ENCODE results near the gene PTPRA. TPM values are rescaled to one million over a fixed set of nuclear protein-coding genes. Genes with fewer than 3 reads are reported as not detected.

Gene PTPRA
- total and polyA plus RNA-seq, 2 of the 8 experiments (the other 6 are each of a cell fraction or from before 2014, with no cell fraction given), result 47.7 to 51.3 TPM

GRCh38 chr20:2864626-2865025, 8.7 kb upstream of the PTPRA start:
- H3K18ac ChIP-seq (ENCODE audit: extremely low read depth, low read length), result no peak overlapping the region
- DNase-seq (ENCODE audit: low read depth in 1 of 2, low spot score in 2 of 2) (no peak), FAIRE-seq (no peak)
- no peak overlapping the region for H2BK15ac ChIP-seq (ENCODE audit: low read length)
- H4K5ac ChIP-seq (ENCODE audit: insufficient read length, low read depth, low read length), result no peak overlapping the region
- CTCF ChIA-PET (ENCODE audit: partially characterized antibody), result interaction anchor here (0.6 to 4.6 kb wide), 28 partner anchors 8 to 176 kb away, joined by 3 to 23 read pairs (median 4); partner anchors contain the start of gene CPXM1
- H3K9ac ChIP-seq (replicated peaks in 1 of 4; ENCODE audit: extremely low read depth in 1 of 4, low read depth in 3 of 4, low read length in 3 of 4), result no peak overlapping the region
- no peak for TF ChIP-seq SIRT6 (IDR thresholded peaks at IDR 0.05; ENCODE audit: low read length)
- no peak for TF ChIP-seq KDM4A (IDR thresholded peaks at IDR 0.05; ENCODE audit: low read depth, low read length, severe bottlenecking)
- TF ChIP-seq RAD21 (IDR thresholded peaks at IDR 0.05 in 1 of 2, conservative IDR thresholded peaks at IDR 0.05 in 1 of 2; ENCODE audit: low read depth in 2 of 2, low read length in 2 of 2), result no peak
- no peak for TF ChIP-seq GABPA (IDR thresholded peaks at IDR 0.05; ENCODE audit: borderline replicate concordance, insufficient read depth, low read length)
- no peak for TF ChIP-seq CHD1 (IDR thresholded peaks at IDR 0.05; ENCODE audit: low read depth, low read length)
- TF ChIP-seq ATF3 (IDR thresholded peaks at IDR 0.05; ENCODE audit: insufficient read depth, low read depth, low read length), result no peak
- no peak for TF ChIP-seq ZNF274 (IDR thresholded peaks at IDR 0.05; ENCODE audit: borderline replicate concordance, extremely low read depth, low read length)
- TF ChIP-seq CBX8 (IDR thresholded peaks at IDR 0.05; ENCODE audit: borderline replicate concordance, low read depth, low read length), result no peak
- TF ChIP-seq TAF7 (optimal IDR thresholded peaks at IDR 0.05; ENCODE audit: borderline replicate concordance, low read depth, low read length), result no peak
- no peak for TF ChIP-seq RXRA (IDR thresholded peaks at IDR 0.05; ENCODE audit: insufficient read depth, low read depth, low read length)
- TF ChIP-seq SP1 (IDR thresholded peaks at IDR 0.05; ENCODE audit: low read depth, low read length), result no peak
- no peak for TF ChIP-seq SRF (IDR thresholded peaks at IDR 0.05; ENCODE audit: low read depth, low read length)
- TF ChIP-seq USF2 (IDR thresholded peaks at IDR 0.05; ENCODE audit: low read length), result no peak
- no peak overlapping the region for H2BK120ac ChIP-seq (replicated peaks; ENCODE audit: low read depth, low read length)
- H3K23me2 ChIP-seq (ENCODE audit: low read depth, low read length), result no peaks in the 10 kb centered on the region
- peaks cover 0 to 3% of the 10 kb centered on the region in 2 experiments for H4K20me1 ChIP-seq (replicated peaks in 1 of 2; ENCODE audit: control insufficient read depth in 1 of 2, insufficient read depth in 2 of 2, low read length in 2 of 2)
- WGBS, 2 experiments (ENCODE audit: extremely low coverage in 1 of 2, insufficient coverage in 1 of 2, insufficient read length in 1 of 2, insufficient replicate concordance in 2 of 2, low coverage in 1 of 2, low lambda C conversion rate in 2 of 2, missing lambda C conversion rate in 1 of 2), result 83% methylated on average over 11 of the region's 12 CpGs; no CpG with 5 or more reads in 1 of the 2 experiments
- no peaks in the 10 kb centered on the region for H3K27me3 ChIP-seq (replicated peaks in 1 of 4; ENCODE audit: control insufficient read depth in 3 of 4, extremely low read depth in 1 of 4, insufficient read depth in 3 of 4, low read length in 3 of 4)
- no peaks in the 10 kb centered on the region for H3K79me2 ChIP-seq (ENCODE audit: control insufficient read depth in 1 of 2, insufficient read depth in 2 of 2, low read length in 2 of 2)
- no peak overlapping the region for H3K4me3 ChIP-seq (ENCODE audit: extremely low read depth in 1 of 4, insufficient read depth in 2 of 4, low read depth in 3 of 4, low read length in 4 of 4)
- H2BK20ac ChIP-seq (ENCODE audit: low read length), result no peak overlapping the region
- POLR2A ChIA-PET (ENCODE audit: partially characterized antibody), result no interaction called here
- no peak overlapping the region for H3K4ac ChIP-seq (replicated peaks; ENCODE audit: insufficient read length, low read depth, low read length)
- no peak overlapping the region for H4K8ac ChIP-seq (ENCODE audit: extremely low read depth, insufficient read depth, low read length)
- no peaks in the 10 kb centered on the region for H3K4me1 ChIP-seq (replicated peaks in 1 of 4; ENCODE audit: control insufficient read depth in 3 of 4, insufficient read depth in 4 of 4, low read length in 3 of 4)
- H2BK12ac ChIP-seq (ENCODE audit: low read depth, low read length), result no peak overlapping the region
- no peak overlapping the region for H3K4me2 ChIP-seq (ENCODE audit: insufficient read depth in 1 of 2, low read depth in 2 of 2, low read length in 2 of 2)
- no peaks in the 10 kb centered on the region for H3K79me1 ChIP-seq (ENCODE audit: low read depth, low read length)
- no peaks in the 10 kb centered on the region; a peak in 1 of 8 replicates for H3K36me3 ChIP-seq (ENCODE audit: control insufficient read depth in 2 of 4, insufficient read depth in 4 of 4, low read length in 3 of 4)
- no peak overlapping the region for H4K91ac ChIP-seq (replicated peaks; ENCODE audit: insufficient read length, low read length)
- H2AFZ ChIP-seq (ENCODE audit: low read length), result no peak overlapping the region
- no peaks in the 10 kb centered on the region for H3K9me3 ChIP-seq (ENCODE audit: insufficient read depth in 2 of 2, low read depth in 1 of 2, low read length in 1 of 2)
- H2AK5ac ChIP-seq (ENCODE audit: low read depth, low read length), result no peak overlapping the region
- H3K56ac ChIP-seq (replicated peaks; ENCODE audit: insufficient read length, low read depth, low read length), result no peak overlapping the region
- no peak overlapping the region for H2BK5ac ChIP-seq (ENCODE audit: low read depth, low read length)
- H3K14ac ChIP-seq (ENCODE audit: insufficient read length), result no peak overlapping the region
- no peak overlapping the region for H3K23ac ChIP-seq (ENCODE audit: insufficient read length)
- no peak overlapping the region for H3K27ac ChIP-seq (ENCODE audit: low read depth, low read length)
